Upper lobe of left lung (tissue), 6 donors: ENCODE measurements around the gene ATP6V1F. TPM values are rescaled to one million over a fixed set of nuclear protein-coding genes. Genes with fewer than 3 reads are reported as not detected.
"Not testable (repeated sequence)": the region's sequence is repeated elsewhere in the genome, so short reads cannot be mapped to it uniquely, and the experiment has no call there.

Source experiments
- ATAC-seq, 2 donors: fragments of 200-7000 bp; cut with Tn5 transposase; one replicate each; pipeline ENCODE4 v1.9.1; 2022; ENCODE audit warnings: mild to moderate bottlenecking in 2 of 2, moderate library complexity in 2 of 2; ENCODE audit not compliant: low FRiP score in 2 of 2
- DNase-seq, 2 donors: peaks; one replicate each; pipeline ENCODE4 v3.0.0-alpha.2; 2019 to 2020
- H3K27ac ChIP-seq, 4 donors: fragments of 200-600 bp; sonication (generic); one replicate each; pipeline ENCODE4 v1.5.1; 2016 to 2019
- H3K27me3 ChIP-seq, 4 donors: fragments of 200-600 bp; sonication (generic); one replicate each; pipeline ENCODE4 v1.5.1; 2017 to 2019
- H3K36me3 ChIP-seq, 4 donors: fragments of 200-600 bp; sonication (generic); one replicate each; pipeline ENCODE4 v1.5.1; 2016 to 2019
- H3K4me1 ChIP-seq, 4 donors: fragments of 200-600 bp; sonication (generic); one replicate each; pipeline ENCODE4 v1.5.1; 2018 to 2019
- H3K4me3 ChIP-seq, 4 donors: fragments of 200-600 bp; sonication (generic); one replicate each; pipeline ENCODE4 v1.5.1; 2017 to 2019; ENCODE audit warnings: mild to moderate bottlenecking in 2 of 4, moderate library complexity in 1 of 4
- H3K9me3 ChIP-seq, 4 donors: fragments of 200-600 bp; sonication (generic); one replicate each; pipeline ENCODE4 v1.5.1; 2018 to 2019
- EP300 ChIP-seq, 4 donors: sonication (generic); formaldehyde crosslinking; IDR thresholded peaks; one replicate each; pipeline ENCODE4 v1.5.1; 2017; ENCODE audit warnings: antibody characterized with exemption in 4 of 4, control low read depth in 2 of 4
- POLR2A ChIP-seq, 4 donors: fragments of 450-650 bp; IDR thresholded peaks; one replicate each; pipeline ENCODE4 v1.5.1; 2016 to 2017; ENCODE audit warnings: antibody characterized with exemption in 4 of 4, mild to moderate bottlenecking in 2 of 4
- POLR2AphosphoS5 ChIP-seq, 2 donors: sonication (generic); formaldehyde crosslinking; IDR thresholded peaks; one replicate each; pipeline ENCODE4 v1.5.1; 2017; ENCODE audit warnings: antibody characterized with exemption in 2 of 2
- WGBS, 2 donors: methylation state at CpG; one replicate each; pipeline ENCODE4 v1.1.5; 2017 to 2018; 5-methylcytosine and 5-hydroxymethylcytosine counted together
- total RNA-seq, 6 donors: library from RNA; depleted of rRNA in 4 of 6; stranded (reverse); fragments of >200 nt in 4 of 6; gene quantifications; one replicate each; pipeline versions ENCODE4 v1.1.0 to v1.2.1, GENCODE V29; 2016 to 2021
- TF ChIP-seq, protein P1 (sequence below), 6 experiments: fragments of 450-650 bp in 4 of 6; fragments of 200-600 bp in 2 of 6; sonication (generic) in 2 of 6; IDR thresholded peaks; one replicate each; pipeline ENCODE4 v1.5.1; 2016 to 2019; ENCODE audit warnings: antibody characterized with exemption in 6 of 6
- donor health status: DM: no; HTN: no; CAD: no; lungs with moderate emphysema.
- donor health status: DM: no; HTN: yes; CAD: no; lungs with severe emphysema.

The ATP6V1F gene
- total RNA-seq, 6 donors from 2014 or later: 99.8 to 224 (median 156) TPM

DNA sequence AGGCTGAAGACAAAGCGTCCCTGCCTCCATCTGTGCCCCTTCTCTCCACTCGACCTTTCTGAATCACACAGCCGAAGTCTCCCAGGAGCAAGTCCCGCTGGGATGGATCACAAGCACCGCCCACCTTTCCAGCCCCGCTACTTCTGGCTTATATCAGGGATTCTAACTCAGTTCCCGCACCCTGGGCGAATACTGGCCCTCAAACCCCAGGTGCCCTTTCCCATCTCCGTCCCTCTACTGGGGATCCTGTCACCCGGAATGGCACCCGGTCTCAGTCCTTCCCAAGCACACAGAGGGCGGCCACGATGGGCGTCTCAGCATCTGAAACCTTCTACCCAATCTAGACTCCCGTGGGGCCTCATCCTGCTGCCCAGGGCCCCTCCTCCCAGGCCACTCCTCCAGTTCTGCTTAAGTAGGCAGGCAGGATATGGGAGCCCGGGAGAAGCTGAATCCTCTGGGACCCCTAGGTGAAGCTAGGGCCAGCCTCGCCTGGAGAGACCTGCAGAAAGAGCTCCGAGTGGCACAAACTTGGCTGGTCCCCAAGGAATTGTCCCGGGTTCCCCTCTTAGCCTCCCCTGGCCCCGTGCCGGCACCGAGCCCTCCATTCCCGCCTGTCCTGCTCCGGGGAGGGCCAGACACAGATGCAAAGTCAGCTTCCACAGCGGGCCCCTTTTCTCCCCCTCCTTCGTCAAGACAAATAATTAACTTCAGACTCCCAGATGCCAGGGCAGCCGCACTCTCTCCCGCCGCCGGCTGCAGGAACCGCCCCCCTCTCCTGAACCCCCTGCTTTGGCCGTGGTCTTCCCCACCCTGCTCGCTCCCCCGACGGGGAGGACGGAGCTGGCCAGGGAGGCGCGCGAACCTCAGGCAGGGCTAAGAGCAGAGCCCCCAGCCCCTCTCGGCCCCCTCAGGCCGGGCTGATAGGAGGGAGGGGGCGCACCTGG lies 47.2 kb downstream of the ATP6V1F start:
- Histone ChIP-seq H3K36me3 (no peaks in the 10 kb centered on the region), H3K4me1 (peaks cover 10 to 16% (median 12%) of the 10 kb centered on the region in 4 donors), H3K9me3 (no peaks in the 10 kb centered on the region), H3K4me3 (peak overlapping the region in 3 of 4 donors; percentile 9 to 30 (median 28)), H3K27me3 (peaks cover 0 to 32% (median 11%) of the 10 kb centered on the region in 4 donors), H3K27ac (no peak overlapping the region)
- WGBS, 2 donors: 16 to 31% methylated on average over 15 to 39 of the region's 42 CpGs
- TF ChIP-seq EP300 (IDR thresholded peaks at IDR 0.05) (no peak), POLR2AphosphoS5 (IDR thresholded peaks at IDR 0.05) (no peak), POLR2A (IDR thresholded peaks at IDR 0.05) (no peak)
- TF ChIP-seq, protein P1, sequence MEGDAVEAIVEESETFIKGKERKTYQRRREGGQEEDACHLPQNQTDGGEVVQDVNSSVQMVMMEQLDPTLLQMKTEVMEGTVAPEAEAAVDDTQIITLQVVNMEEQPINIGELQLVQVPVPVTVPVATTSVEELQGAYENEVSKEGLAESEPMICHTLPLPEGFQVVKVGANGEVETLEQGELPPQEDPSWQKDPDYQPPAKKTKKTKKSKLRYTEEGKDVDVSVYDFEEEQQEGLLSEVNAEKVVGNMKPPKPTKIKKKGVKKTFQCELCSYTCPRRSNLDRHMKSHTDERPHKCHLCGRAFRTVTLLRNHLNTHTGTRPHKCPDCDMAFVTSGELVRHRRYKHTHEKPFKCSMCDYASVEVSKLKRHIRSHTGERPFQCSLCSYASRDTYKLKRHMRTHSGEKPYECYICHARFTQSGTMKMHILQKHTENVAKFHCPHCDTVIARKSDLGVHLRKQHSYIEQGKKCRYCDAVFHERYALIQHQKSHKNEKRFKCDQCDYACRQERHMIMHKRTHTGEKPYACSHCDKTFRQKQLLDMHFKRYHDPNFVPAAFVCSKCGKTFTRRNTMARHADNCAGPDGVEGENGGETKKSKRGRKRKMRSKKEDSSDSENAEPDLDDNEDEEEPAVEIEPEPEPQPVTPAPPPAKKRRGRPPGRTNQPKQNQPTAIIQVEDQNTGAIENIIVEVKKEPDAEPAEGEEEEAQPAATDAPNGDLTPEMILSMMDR (IDR thresholded peaks at IDR 0.05): no peak
- ATAC-seq: peak in 1 of 2 donors; percentile 13
- no peak for DNase-seq

DNA sequence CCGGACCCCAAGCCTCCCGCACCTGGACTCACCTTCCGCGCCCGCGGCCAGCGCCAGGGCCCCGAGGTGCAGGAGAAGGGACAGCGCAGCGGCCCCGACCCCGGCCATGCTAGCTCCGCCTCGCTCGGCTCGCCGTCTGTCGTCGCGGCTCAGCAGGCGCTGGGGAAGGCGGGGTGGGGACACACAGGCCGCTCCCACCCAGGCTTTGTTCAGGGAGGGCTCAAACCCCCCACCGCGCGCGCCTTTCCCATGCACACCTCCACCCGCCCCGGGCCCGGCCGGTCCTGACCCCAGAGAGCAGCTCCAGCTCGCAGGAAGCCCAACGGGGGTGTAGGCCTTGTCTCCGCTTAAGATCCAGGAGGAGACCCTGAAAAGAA lies 47.9 kb downstream of the ATP6V1F start, which contains the start of gene KCP:
Gene KCP (minus strand): TSS at position 141 of the 377 bp plus-strand sequence. CDS start 33 bp downstream, at position 108.
- Histone ChIP-seq H3K9me3 (no peaks in the 10 kb centered on the region), H3K4me3 (peak within 1 kb of the TSS in 3 of 4 donors; percentile 9 to 30 (median 28)), H3K4me1 (peaks cover 15 to 23% (median 19%) of the 10 kb centered on the region in 4 donors), H3K27ac (no peak within 1 kb of the TSS), H3K36me3 (no peaks in the 10 kb centered on the region), H3K27me3 (peaks cover 0 to 38% (median 17%) of the 10 kb centered on the region in 4 donors)
- ATAC-seq (peak in 1 of 2 donors; percentile 26), DNase-seq (peak in 1 of 2 donors; percentile 84)
- TF ChIP-seq POLR2AphosphoS5 (IDR thresholded peaks at IDR 0.05) (no peak), EP300 (IDR thresholded peaks at IDR 0.05) (no peak), POLR2A (IDR thresholded peaks at IDR 0.05) (no peak)
- TF ChIP-seq, protein P1 (IDR thresholded peaks at IDR 0.05): no peak
- WGBS, 2 donors: 35 to 44% methylated on average over 7 to 8 of the region's 34 CpGs

DNA sequence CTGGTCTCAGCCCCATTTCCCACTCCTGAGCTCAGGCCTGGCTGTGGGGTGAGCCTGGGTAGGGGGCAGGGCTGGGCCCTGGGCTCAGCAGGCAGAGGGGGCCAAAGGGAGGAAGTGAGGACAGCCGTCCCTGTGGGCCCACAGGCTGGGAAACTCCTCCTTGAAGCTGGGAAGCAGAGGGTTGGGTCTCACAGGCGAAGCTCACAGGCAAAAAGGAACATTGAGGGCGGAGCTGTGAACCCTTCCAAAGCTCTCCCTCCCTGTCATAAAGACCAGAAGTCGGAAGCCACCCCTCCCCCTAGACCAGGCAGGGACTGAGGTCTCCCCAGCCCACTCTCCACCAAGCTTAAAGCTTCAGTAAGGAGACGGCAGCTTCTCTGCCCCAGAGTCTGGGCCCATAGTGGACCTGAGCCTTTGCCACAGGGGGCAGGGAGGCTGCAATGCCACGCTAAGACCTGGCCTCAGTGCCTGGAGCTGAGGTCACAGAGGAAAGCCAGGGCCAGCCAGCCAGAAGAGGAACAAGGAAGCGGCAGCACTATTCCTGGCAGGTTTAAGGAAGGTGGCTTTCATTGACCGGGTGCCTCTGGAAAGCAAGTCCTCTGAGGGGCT lies 48.9 kb downstream of the ATP6V1F start:
- peaks cover 20 to 31% (median 22%) of the 10 kb centered on the region in 4 donors for H3K4me1 ChIP-seq
- H3K27ac ChIP-seq: no peak overlapping the region
- H3K27me3 ChIP-seq: peaks cover 0 to 48% (median 21%) of the 10 kb centered on the region in 4 donors
- no peaks in the 10 kb centered on the region for H3K36me3 ChIP-seq
- no peaks in the 10 kb centered on the region for H3K9me3 ChIP-seq
- H3K4me3 ChIP-seq: no peak overlapping the region
- WGBS, 2 donors: 40 to 57% methylated on average over 4 to 8 of the region's 8 CpGs
- DNase-seq (no peak), ATAC-seq (peak in 1 of 2 donors; percentile 43)
- no peak for TF ChIP-seq POLR2A (IDR thresholded peaks at IDR 0.05)
- TF ChIP-seq POLR2AphosphoS5 (IDR thresholded peaks at IDR 0.05): no peak
- TF ChIP-seq, protein P1 (IDR thresholded peaks at IDR 0.05): no peak
- TF ChIP-seq EP300 (IDR thresholded peaks at IDR 0.05): no peak

DNA sequence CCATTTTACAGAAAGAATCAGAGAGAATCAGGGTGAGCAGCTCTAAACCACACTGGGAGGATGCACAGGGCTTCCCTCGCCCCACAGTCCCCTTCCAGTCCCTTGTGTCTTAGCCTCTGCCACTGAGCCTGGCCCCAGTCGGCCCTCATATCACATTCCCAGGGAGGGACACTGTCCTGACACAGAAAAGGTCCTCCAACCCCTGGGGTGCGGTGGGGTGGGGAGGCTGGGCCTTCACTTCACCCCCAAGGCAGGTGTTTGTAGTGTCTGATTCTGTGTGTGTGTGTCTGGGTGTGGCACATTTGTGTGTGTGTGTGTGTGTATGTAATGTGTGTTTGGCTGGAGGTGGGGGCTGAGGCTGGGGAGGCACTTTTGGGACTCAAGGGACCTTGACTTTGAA lies 49.6 kb downstream of the ATP6V1F start:
- WGBS, 2 donors: 70 to 77% methylated on average over 2 to 3 of the region's 3 CpGs
- peaks cover 20 to 31% (median 22%) of the 10 kb centered on the region in 4 donors for H3K4me1 ChIP-seq
- no peak for ATAC-seq
- H3K36me3 ChIP-seq: no peaks in the 10 kb centered on the region
- H3K27me3 ChIP-seq: peaks cover 0 to 46% (median 21%) of the 10 kb centered on the region in 4 donors
- H3K9me3 ChIP-seq: no peaks in the 10 kb centered on the region
- no peak for DNase-seq
- TF ChIP-seq EP300 (IDR thresholded peaks at IDR 0.05): no peak
- TF ChIP-seq POLR2A (IDR thresholded peaks at IDR 0.05): no peak
- no peak for TF ChIP-seq POLR2AphosphoS5 (IDR thresholded peaks at IDR 0.05)
- TF ChIP-seq, protein P1 (IDR thresholded peaks at IDR 0.05): no peak
- H3K27ac ChIP-seq: no peak overlapping the region
- H3K4me3 ChIP-seq: no peak overlapping the region

DNA sequence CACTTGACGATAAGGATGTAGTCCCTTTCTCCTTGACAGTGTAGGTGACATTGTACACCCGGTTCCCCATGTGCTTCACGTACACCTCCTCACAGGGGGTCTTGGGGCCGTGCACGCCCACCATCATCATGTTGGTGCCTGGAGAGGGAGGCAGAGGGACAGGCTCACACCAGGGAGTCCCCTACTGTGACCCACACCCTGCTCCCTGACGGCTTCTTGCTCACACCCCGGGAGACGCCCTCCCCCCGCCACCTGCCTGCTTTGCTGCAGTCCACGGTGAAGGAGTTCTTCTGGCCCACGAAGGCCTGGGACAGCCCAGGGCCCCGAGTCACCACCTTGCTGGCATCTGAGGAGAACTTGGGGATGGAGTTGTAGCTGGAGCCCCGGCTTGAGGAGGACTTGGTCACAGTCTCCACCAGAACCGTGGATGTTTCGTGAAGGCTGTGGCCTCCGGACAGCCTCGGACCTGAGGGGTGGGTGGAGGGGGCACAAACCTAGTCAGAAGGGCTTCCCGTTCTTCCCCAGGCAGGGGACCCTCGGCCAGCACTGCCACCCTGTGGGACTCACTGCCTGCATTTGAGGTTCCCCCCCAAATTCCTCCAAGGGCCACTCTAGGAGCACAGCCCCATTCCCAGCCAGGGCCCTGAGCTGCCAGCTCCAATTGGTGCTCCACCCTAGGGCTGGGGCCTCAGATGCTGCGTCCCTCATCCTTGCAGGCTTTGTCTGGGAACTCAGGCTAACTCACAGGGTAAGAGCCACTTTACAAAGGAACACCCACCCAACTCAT lies 50.2 kb downstream of the ATP6V1F start:
- peaks cover 20 to 31% (median 22%) of the 10 kb centered on the region in 4 donors for H3K4me1 ChIP-seq
- peaks cover 0 to 46% (median 21%) of the 10 kb centered on the region in 4 donors for H3K27me3 ChIP-seq
- not testable (repeated sequence) for H3K9me3 ChIP-seq, H3K27ac ChIP-seq, DNase-seq, ATAC-seq, H3K4me3 ChIP-seq, H3K36me3 ChIP-seq
- 82 to 100% methylated on average over 1 to 3 of the region's 20 CpGs for WGBS, 2 donors
